ENCODE results near the gene GGA3.

GRCh38 chr17:75205793-75206163 lies 55.6 kb downstream of the GGA3 start:
- TF ChIP-seq CTCF (IDR thresholded peaks at IDR 0.05) = no peak
- TF ChIP-seq POLR2A (IDR thresholded peaks at IDR 0.05) = no peak
